GM18507 (cell line): Measurements from ENCODE around the gene SLC44A2.
"Not testable (repeated sequence)": the region's sequence is repeated elsewhere in the genome, so short reads cannot be mapped to it uniquely, and the experiment has no call there.

Experiments
- DNase-seq: peaks from one replicate; pipeline ENCODE4 v3.0.0; 2011; ENCODE audit warnings: low read depth; ENCODE audit not compliant: insufficient read length; ENCODE audit errors: extremely low spot score
- FAIRE-seq: peaks from 2 replicates; lab custom pipeline; 2011; peaks lifted over from hg19 to GRCh38; lab: Jason Lieb, UNC

The SLC44A2 gene

DNA sequence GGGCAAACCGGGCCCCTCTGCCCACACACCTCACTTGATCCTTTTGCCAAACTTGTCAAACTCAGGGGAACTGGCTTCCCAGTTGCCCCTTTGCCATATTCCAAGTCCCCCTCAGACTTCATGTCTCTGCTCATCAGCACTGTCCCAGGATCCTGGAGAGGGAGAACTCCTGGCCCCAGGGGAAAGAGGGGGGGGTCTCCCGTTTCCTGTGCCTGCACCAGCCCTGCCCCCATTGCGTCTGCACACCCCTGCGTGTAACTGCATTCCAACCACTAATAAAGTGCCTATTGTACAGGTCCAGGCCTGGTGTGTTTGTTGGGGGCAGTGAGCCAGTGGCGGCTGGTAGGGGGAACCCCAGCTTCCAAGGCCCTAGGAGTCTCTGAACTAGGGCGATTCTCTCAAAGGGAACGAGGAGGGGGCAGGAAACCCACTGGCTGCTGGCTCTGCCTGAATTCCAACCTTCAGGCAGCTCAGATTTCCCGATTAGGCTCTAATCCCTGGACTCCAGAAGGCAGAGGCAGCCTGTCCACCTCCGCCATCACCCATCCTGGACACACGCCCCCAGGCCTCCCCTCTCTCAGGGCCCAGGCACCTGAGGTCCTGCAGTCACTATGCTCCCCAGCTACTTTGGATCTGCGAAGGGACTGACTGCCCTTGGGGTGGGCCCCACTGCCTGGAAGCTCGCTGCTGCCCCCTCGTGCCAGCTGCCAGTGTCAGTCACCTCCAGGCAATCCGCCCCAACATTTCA lies 19.1 kb downstream of the SLC44A2 start:
- FAIRE-seq: peak; percentile 84
- peak; percentile 79 for DNase-seq

DNA sequence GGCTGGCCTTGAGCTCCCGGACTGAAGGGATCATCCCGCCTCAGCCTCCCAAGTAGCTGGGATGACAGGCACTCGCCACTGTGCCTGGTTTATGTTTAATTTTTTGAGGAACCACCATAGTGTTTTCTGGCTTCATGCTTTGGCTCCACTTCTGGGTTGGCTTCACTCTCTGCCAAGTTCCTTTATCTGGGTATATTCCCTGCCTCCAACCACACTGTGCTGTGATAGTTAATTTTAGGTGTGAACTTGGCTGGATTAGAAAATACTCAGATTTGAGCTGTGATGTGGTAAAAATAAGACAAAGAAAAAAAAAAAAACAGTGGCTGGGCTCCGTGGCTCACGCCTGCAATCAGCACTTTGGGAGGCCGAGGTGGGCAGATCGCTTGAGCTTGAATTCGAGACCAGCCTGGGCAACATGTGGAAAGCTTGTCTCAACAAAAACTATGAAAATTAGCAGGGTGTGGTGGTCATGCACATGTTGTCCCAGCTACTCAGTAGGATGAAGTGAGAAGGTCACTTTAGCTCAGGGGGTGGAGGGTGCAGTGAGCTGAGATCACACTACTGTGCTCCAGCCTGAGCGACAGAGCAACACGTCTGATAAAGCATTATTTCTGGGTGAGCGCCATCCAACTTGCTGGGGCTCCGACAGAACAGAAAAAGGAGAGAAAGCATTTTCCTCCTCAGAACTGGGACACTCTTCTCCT lies 21.3 kb downstream of the SLC44A2 start:
- FAIRE-seq: no peak
- no peak for DNase-seq

DNA sequence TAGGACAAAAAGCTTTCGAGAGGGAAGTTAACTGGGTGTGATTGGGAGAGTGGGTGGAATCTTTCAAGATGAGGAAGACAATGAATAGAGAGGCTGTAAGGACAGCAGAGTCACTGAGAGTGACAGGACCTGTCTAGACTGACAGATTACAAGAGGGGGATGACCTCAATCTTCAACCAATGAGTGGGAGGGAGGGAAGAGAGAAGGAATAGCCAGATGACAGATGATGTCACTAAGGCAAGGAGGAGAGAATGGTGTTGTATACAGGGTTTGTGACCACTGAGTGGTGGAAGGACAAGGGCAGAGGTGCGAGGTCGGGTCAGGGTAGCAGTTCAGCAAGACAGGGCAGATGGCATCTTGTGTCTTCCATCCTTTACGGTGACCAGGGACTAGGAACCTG lies 23.0 kb downstream of the SLC44A2 start:
- no peak for DNase-seq
- no peak for FAIRE-seq

DNA sequence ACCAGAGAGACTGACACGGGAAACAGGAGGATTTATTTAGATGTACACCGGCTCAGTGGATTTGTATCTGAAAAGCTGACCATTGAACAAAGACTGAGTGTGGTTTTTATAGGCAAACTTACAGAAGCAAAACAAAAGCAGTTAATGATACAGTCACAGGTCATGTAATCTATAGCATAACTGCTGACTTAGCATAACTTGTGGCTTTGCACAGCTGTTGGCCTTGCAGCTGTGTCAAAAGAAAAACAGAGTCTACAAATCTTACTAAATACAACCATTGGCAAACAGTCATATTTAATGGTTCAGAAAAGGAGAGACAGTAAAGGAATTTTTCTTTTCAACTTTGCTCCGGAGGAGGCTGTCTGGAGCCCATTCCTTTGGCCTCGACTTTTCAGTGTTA lies 26.5 kb downstream of the SLC44A2 start:
- no peak for FAIRE-seq
- no peak for DNase-seq

DNA sequence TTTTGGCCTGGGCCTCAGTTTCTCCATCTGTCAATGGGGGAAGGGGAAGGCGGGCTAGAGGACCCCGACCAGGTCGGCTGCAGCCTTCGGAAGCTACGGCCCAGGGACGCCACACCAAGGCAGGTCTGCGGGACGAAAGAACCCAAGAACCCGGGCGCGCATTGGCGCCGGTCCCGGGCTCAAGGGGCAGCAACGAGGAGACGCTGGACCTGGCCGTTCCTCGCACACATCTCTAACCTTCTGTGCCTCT lies 28.1 kb downstream of the SLC44A2 start:
- DNase-seq (no peak), FAIRE-seq (no peak)

DNA sequence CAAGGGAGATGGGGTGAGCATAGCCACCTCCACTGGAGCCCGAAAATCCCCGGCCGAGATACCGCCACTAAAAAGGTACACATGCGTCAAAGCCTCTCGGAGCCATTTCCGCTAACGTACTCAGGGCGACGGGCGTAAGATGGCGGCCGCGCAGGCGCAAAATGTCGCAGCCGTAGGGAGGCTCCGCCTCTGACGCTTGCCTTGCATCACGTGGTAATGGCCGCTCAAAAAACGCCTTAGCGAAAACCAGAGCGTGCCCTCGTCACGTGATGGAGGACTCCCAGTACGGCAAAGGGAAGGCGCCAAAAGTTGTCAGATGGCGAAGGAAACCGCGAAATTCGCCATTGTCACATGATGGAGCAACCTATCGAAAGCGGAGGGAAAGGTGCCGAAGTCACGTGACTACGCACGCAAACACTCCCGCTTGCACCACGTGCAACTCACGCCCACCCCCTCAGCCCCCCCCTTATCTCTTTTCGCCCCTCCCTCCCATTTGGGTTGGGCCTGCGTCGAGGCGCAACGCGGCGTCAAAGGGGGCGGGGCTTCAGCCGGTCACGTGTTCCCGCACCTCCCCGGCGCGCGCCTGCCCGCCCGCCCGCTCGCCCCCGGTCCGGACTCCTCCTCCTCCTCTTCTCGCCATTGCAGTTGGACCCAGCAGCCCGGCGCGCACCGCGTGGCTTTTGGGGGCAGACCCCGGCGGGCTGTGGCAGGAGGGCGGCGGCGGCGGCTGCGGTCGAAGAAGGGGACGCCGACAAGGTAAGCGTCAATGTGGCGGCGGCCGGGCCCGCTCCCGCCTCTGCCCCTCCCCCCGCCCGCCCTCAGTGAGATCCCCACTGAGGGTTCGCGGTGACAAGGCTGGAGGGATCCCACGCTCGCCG lies 28.6 kb downstream of the SLC44A2 start, which contains the start of gene ILF3:
TSS of gene ILF3 (plus strand) at position 615 of the 878 bp plus-strand sequence. CDS start 16,260 bp downstream, outside the sequence.
- FAIRE-seq (peak; percentile 100), DNase-seq (peak; percentile 92)

DNA sequence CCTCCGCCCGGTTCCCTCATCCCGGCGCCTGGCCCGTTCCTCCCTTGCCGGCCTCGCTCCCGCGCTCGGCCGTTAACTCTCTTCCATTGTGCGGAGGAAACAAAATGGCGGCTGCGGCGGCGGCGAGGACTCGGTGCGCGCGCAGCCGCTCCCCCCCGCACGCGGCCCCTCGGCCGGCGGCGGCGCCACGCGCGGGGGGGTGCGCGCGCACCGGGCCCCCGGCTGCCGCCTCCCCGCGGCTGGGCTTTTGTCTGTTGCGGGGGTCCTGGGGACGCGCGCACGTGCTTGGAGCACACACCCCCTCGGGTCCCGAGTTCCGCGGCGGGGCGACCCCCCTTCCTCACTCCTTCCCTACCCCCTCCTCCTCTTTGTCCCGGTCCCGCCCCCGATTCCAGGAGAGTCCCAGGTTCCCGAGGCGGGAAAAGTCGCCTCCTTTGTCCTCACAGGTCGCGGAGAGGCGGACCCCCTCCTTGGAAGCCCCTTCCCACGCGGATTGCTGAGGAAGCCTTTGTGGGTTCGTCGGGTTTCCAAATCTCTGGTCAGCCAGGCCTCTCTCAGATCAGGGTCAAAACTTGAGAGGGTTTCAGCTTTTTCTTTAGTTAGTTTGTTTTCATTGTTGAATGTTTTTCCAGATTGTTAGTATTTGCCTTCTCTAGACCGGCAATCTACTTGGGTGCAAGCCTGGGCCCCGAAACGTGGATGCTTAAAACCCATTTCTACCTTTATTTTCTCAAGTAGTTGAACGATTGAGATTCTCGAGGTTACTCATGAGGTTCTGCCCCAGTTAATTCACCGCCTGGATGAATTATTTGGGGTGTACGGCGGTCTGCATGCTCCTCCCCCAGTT lies 29.5 kb downstream of the SLC44A2 start:
- FAIRE-seq (no peak), DNase-seq (peak; percentile 64)

DNA sequence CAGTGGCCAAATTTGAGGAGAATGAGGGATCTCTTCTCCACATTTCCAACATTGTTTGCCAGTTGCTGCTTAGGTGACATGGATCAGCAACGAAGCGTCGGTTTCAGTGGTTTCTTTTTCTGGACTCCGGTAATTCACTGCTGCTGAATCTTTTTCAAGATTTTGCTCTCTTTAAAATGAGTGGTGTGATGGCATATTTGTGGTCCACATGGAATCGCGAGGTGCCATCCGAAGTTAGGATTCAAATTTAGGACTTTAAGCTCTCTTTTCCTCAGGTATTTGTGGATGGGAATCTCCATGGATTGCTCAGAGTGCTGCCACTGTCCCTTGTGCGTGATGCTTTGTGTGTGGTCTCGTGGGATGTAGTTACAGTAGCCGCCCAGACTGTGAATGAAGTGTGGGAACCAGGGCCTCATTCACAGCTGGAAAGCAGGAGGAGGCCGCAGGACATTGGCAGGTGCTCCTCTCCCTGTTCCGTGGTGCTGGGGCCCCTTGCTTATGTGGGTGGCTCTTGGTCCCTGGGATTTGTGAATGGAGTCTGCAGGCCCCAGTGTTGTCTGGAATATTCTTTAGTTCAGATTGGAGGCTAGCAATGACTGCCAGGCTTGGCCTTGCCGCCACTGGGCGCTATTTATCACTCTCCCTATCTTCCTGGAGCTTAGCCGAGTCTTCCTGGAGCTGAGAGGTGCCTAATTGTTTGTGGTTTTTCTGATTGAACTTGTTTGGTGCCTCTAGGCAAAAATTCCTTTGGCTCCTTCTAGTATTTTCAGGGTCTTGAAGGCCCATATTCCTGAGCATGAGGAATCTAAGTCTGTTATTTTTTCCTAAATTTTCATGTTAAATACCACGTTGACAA lies 30.3 kb downstream of the SLC44A2 start:
- FAIRE-seq (no peak), DNase-seq (no peak)

DNA sequence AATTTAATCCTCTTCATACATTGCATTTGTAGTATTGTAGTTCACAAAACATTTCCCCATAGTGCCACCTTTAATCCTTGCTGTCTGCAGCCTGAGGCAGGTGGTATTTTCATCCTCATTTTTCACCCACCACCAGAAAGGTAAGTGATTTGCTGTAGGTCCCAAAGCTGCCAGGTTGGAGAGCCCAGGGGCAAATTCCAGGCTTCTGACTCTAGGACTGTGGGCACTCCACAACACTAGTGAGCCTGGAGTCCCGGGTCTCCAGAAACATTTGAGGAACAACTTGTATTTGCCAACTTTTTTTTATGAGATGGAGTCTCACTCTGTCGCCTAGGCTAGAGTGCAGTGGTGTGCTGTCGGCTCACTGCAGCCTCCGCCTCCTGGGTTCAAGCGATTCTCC lies 35.0 kb downstream of the SLC44A2 start:
- FAIRE-seq: no peak

DNA sequence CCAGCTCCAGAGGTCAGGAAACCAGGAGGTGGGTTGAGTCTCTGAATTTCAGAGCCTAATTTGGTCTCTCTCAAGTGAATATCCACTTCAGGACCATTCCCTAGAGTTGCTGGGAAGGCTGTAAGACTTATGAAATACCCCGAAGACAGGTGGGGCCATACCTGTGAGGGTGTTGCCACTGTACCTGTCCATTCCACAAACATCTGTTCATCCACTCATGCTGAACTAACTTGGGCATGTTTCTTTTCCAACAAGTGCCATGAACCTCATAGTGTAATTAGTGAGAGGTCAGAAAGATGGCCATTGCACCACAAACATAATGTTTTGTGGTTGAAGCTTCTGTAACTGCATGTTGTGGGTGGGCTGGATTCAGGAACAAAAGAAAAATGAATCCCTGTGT lies 36.6 kb downstream of the SLC44A2 start:
- DNase-seq (no peak), FAIRE-seq (no peak)

More for the DNA sequence above, 35.0 kb downstream of the SLC44A2 start:
- no peak for DNase-seq

DNA sequence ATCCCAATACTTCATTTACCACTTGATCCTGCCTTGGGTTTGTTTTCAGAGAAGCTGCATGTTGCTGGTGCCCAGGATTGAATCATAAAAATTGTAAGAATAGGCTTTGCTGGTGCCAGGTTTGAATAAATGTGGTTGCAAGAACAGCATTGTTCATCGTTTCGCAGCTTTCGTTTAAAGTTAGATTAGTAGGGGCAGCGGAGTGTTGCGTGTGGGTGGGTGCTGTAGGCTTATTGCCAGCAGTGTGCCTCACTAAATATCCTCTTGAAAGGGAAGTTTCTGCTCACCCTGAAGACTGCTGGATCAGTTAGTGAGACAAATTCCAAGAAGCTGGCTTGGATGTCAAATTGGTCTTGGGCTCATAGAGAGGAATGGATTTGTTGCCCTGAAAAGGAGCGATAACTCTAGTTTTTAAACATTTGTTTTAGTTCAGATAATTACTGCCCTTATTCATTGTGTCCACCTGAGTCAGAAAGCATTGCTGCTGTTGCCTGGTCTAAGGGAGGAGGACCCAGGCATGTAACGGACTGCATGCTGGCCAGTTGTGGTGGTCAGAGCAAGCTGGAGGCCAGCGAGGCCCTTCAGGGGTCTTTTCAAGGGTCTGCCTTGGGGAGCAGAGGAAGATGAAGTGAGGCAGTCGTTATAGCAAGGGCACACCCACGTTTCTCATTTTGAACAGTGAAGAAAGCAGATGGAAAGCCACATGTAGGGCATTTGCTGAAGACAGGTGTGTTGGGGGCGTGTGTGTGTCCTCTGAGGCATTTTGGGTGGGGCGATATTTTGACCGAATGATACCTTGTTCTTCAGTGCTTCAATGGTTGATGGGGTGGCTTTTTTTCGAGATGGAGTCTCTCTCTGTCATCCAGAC lies 37.3 kb downstream of the SLC44A2 start:
- FAIRE-seq: no peak
- no peak for DNase-seq

DNA sequence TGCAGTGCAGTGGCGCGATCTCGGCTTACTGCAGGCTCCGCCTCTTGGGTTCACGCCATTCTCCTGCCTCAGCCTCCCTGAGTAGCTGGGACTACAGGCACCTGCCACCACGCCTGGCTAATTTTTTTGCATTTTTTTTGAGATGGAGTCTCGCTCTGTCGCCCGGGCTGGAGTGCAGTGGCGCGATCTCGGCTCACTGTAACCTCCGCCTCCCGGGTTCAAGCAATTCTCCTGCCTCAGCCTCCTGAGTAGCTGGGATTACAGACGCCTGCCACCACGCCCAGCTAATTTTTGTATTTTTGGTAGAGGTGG lies 37.9 kb downstream of the SLC44A2 start:
- DNase-seq, FAIRE-seq: not testable (repeated sequence)

DNA sequence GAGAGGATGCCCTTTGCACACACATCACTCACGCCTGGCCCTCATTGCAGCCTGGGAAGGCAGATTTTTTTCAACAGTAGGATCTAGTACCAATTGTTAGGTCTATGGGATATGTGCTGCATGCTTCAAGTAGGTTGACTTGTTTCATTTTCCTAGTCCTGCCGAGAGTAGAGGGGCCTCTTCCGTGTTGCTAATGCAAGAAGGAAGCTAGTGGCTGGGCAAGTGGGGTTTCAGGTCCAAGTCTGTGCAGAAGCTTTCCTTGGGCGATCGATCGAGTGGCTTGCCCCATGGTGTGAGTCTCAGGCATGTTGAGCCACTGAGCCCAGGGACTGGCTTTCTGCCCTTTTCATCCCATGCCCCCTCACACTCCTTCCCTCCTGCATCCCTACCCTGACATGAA lies 42.5 kb downstream of the SLC44A2 start:
- peak; percentile 56 for FAIRE-seq
- no peak for DNase-seq

DNA sequence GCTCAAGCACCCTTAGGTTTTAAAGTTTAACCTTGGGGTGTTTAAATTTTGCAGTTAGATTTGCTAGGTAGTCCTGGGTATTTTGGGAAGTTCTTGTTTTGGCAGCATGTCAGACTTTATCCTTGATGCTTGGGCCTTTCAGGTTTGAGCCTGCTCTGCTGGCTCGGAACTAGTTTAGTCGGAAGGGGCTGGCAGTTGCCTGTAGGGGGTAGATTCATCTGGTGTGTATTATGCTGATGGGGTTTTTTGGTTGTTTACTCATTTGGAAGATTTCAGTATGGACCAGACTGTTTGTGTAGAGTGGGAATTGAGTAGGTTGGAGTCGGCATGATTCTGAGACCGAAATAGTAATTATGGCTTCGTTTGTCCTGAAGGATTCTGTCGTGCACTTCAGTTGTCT lies 43.9 kb downstream of the SLC44A2 start:
- DNase-seq: no peak
- no peak for FAIRE-seq

DNA sequence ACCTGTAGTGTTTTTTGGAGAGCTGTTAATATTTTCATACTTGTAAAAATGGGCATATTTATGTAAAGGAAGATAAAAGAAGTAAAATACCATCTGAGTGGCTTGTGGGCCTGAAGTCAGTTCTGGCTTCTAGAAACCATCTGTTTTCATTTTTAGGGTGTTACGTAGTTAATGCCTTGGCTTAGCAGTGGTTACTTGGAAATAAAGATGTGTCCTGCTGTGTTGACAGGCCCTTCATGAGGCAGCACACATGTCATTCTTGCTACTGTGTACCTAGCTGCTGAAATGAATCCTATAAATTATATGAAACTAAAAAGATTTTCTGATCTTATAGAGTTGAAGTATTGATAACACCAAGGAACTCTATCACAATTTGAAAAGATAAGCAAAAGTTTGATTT lies 44.8 kb downstream of the SLC44A2 start:
- DNase-seq: no peak
- no peak for FAIRE-seq

DNA sequence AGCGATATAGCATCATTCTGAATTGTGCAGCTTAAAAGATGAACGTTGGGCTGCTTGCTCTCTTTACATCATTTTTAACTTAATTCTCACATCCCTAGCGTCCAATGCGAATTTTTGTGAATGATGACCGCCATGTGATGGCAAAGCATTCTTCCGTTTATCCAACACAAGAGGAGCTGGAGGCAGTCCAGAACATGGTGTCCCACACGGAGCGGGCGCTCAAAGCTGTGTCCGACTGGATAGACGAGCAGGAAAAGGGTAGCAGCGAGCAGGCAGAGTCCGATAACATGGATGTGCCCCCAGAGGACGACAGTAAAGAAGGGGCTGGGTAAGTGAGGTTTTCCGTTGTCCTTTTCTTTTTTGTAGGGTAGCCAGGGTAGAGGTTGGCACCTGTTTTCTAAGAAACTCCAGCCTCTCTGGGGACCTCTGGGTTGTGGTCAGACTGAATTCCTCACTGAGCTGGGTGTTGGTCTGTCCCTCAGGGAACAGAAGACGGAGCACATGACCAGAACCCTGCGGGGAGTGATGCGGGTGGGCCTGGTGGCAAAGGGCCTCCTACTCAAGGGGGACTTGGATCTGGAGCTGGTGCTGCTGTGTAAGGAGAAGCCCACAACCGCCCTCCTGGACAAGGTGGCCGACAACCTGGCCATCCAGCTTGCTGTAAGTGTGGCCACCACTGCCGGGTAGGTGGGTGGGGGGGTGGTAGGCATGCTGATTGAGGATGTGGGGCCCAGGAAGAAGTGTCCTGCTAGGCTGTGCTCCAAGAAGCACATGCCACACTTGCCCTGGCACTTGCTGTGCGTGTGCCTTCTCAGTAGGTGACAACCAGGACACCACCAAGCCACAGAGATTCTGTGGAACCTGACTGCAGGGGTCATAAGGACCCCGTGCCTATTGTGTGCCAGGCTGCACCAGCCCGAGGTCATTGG lies 45.8 kb downstream of the SLC44A2 start:
- no peak for FAIRE-seq
- no peak for DNase-seq

DNA sequence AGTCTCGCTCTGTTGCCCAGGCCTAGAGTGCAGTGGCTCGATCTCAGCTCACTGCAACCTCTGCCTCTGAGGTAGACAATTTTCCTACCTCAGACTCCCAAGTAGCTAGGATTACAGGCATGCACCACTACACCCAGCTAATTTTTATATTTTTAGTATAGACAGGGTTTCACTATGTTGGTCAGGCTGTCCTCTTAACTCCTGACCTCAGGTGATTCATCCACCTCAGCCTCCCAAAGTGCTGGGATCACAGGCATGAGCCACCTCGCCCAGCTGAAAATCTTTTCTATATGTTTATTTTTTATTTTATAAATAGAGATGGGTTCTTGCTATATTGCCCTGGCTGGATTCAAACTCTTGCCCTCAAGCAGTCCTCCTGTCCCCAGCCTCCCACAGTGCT lies 46.6 kb downstream of the SLC44A2 start:
- not testable (repeated sequence) for FAIRE-seq, DNase-seq
